GM18867 (cell line): Measurements from ENCODE around the gene CBLB.

ENCODE experiments used
- ATAC-seq: cut with Tn5 transposase; IDR thresholded peaks from one replicate; pipeline ENCODE4 v1.9.1; 2021; ENCODE audit warnings: mild to moderate bottlenecking, moderate library complexity; ENCODE audit not compliant: unreplicated experiment

CBLB gene

GRCh38 chr3:105876780-105877327, 8.0 kb upstream of the CBLB start:
- ATAC-seq, result peak; percentile 64

DNA sequence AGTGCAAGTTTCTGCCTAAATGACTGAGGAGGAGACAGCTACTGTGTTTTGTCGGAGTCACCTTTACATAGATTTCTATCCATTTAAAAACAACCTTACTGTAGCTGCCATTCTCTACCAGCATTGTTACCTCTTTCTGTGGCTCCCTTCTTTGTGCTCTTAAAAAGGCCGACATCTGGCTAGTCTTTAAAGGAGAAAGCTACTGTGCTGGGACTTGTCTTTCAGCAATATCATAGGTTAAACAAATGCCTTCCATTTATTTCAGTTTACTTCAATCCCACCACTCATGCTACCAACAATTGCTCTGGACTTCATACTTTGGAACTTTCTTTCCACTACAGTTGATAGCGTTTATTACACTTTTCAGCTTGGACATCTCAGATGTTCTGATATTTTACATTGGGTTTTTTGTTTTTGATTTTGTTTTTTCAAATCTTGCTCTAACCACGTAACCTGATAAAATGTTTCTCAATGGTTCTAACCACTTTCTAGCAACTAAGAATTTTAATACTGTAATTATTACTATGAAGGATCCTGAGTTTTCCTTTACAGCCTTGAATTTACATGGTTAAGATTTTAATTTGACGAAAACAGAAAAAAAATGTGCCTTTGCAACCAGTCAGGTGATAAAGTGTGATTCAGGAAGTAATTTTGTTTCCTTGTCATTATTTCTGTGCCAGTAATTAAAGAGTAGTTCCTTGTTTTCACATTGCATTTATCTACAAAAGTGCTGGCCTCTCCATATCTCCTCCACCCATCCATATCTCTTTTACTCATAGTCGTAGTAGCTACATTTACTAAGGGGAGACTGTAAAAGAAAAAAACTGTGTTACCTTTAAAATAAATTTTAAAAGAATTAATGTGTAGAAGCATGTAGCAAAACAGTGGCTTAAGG, 1.3 kb upstream of the CBLB start:
- ATAC-seq, result no peak

DNA sequence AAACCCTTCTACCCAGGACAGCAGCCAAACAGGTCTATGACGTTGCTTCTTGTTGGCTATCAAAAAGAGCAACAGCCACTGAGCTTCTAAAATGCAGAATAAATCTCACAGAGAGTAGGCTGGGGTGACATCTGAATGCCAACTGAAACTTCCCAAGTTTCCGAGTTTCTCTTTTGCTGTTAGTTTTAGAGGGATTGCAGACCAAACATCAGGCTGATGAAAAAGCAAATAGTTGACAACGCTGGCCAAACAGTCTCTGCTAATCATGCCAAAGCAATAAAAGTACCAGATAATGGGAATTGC, 670 bp upstream of the CBLB start:
- ATAC-seq, result no peak

GRCh38 chr3:105868431-105868741, 426 bp downstream of the CBLB start:
- peak; percentile 1 for ATAC-seq

GRCh38 chr3:105867712-105868430, 941 bp downstream of the CBLB start:
- no peak for ATAC-seq

GRCh38 chr3:105866656-105867653, 1.9 kb downstream of the CBLB start:
- ATAC-seq, result peak; percentile 38

GRCh38 chr3:105865867-105866350, 2.9 kb downstream of the CBLB start:
- ATAC-seq, result no peak

DNA sequence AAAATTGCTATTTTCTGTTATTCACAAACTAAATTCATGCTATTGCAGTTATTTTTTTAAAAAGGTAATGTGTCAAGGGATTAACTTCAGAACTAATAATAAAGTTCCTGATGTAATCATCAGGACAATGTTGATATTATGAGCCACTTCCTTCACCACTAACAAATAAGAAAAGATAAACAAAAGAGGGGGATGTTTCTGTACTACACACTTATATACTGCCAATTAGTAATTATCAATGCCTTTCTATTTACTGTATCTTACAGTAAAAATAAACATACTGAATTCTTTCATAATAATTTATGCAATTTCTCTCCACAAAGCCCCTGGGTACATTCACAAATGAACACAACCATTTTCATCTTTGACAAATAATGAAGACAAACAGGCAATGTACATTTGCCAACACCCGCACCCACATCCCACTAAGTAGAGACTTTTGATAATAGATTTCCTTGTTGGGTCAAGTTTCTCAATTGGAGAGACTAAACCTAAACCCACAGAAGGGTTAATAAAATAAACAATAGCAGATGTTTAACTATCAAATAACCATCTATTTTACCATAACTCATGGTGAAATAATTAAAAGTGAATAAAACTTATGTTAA, 3.7 kb downstream of the CBLB start:
- no peak for ATAC-seq

DNA sequence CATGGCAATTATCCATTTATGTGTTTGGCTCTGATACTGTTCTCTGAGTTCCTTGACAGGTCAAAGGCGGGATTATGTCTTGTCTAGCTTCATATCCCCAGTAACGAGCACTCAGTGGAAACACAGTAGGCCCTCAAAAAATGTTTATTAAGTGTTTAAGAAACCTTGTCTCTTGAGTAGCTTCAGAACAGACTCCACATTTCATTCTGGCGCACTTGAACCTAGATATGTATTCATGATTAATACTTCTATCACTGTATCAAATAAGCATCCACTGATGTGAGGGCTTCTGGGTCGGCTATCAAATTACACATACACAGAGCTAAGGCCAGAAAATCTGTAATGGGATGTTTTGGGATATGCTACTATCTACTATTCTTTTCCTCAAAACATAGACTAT, 4.6 kb downstream of the CBLB start:
- no peak for ATAC-seq

GRCh38 chr3:105863608-105864007, 5.2 kb downstream of the CBLB start:
- no peak for ATAC-seq

DNA sequence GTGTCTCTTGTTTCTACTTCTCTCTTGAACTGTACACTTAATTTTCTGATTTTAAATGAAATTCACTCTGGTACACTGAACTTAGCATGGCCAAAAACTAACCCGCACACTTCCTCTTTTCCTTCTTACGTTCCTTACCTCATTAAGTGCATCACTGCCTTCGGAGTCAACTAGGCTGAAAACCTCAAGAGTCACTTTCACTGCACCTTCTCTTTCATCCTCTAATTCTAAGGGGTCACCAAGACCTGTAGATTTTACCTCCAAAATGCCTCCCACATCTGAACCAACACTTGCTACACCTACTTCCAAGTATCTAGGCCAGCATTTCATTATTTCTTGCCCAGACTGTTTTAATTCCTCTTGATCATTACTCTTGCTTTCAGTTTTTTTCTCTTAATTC, 6.6 kb downstream of the CBLB start:
- peak; percentile 58 for ATAC-seq

GRCh38 chr3:105860641-105861040, 8.2 kb downstream of the CBLB start:
- no peak for ATAC-seq

- ATAC-seq, result no peak
Measured at GRCh38 chr3:105858017-105858416, 10.8 kb downstream of the CBLB start.

DNA sequence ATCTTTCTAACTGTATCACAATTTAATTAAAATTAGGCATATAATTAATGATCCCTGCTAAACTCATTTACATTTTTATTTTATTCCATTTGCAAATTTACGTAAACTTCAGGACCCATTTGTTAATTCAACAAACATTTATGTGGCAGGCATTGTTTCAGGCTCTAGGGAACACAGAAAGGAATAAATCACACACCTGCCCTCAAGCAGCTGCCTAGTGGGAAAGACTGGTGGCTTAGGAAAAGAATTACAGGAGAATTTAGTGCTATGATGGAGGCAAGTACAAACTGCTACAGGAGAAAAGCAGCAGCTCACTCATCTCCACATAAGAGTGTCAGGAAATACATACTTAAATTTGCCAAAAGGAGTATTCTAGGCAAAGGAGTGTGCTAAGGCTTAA, 11.2 kb downstream of the CBLB start:
- no peak for ATAC-seq

- ATAC-seq, result no peak
Measured at GRCh38 chr3:105856605-105857004, 12.2 kb downstream of the CBLB start.

- ATAC-seq, result peak; percentile 98
Measured at GRCh38 chr3:105853801-105854432, 14.9 kb downstream of the CBLB start.

GRCh38 chr3:105851582-105851981, 17.2 kb downstream of the CBLB start:
- no peak for ATAC-seq

- ATAC-seq, result no peak
Measured at GRCh38 chr3:105851176-105851575, 17.6 kb downstream of the CBLB start.

DNA sequence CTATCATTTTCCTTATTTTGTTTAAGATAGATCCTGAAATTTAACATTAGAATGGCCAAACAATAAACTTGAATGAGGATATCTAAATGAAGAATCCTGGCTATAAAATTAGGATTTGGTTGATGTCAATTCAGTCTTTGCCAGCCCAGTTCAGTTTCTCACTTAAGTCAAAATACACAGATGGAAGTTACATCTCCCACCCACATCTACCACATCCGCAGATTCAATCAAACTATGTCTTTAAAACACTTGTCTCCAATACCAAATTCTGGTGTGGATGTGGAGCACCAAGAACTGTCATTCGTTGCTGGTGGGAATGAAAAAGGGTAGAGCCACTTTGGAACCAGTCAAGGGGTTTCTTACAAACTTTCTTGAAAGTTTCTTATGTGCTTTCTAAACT, 18.2 kb downstream of the CBLB start:
- ATAC-seq, result no peak

DNA sequence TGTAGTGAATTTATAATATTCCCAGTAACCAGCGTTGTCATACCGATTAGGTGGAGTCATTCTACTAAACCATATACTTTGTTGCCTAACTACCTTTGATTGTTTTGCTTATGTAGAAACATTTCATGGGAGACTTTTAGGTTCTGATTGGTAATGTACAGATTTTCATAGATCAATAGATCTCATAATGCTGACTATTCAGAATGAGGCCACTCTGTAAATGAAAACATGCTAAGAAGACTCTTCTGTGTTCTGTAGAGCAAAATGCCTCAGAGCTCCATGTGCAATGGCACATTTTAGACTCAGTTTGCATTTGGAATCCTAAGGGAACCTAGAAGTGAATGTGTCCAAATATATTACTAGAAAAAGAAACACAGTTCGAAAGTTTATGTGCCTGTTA, 20.0 kb downstream of the CBLB start:
- no peak for ATAC-seq
